DMS 273 (cell line): ENCODE data around the gene CCDC57.
A peak's percentile ranks its signal among the peaks of the same experiment; 100 is the strongest.

Experiments
- DNase-seq: peaks from one replicate; lab custom pipeline; 2025; ENCODE audit not compliant: unreplicated experiment; lab: John Stamatoyannopoulos, UW

Gene CCDC57

GRCh38 chr17:82084373-82085030 is 128.1 kb downstream of the CCDC57 start:
- no peak for DNase-seq

DNA sequence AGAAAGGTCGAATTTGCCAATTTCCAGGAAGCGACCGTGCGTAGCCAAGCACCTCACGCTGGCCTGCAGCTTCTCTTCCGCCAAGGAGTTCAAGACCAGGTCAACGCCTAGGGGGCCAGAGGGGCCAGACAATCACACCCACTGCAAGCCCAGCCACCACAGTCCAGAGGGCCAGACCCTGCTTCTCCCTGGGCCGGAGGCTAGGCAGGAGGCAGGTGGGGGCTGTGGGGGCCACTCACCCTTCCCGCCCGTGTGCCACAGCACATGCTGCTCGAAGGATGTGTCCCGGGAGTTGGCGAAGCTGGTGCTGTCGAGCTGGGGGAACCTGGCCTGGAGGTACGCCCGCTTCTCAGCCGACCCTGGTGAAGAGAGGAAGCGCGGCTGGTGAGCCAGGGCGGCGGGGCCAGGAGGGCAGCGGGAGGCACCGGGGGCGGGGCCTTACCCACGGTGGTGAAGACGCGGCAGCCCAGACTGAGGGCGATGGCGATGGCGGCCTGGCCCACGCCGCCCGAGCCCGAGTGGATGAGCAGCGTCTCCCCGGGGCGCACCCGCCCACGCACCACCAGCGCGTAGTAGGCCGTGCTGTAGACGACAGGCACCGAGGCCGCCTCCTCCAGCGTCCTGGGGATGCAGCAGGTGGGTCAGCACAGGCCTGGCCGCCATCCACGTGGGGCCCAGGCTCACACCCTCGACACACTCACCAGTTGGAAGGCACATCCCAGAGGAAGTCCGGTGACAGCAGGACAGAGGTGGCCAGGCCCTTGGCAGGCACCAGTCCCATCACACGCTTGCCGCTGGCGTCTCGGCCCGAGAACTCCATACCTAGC is 128.9 kb downstream of the CCDC57 start:
- no peak for DNase-seq

DNA sequence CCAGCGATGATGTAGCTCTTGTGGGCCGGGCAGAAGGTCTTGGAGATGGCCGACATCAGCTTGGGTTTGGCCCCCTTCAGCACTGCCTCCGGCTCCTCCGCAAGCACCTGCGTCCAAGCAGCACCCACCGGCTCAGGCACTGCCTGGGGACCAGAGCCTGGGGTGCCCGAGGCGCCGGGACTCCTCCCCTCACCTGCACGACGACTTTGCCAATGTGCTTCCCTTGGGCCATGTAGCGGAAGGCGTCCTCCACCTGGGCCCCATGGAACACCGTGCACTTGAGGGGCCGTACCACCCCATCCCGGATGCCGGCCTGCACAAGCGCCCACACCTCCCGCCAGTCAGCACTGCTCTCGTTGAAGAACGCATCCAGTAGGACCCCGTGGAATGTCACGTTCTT is 129.6 kb downstream of the CCDC57 start:
- no peak for DNase-seq

DNA sequence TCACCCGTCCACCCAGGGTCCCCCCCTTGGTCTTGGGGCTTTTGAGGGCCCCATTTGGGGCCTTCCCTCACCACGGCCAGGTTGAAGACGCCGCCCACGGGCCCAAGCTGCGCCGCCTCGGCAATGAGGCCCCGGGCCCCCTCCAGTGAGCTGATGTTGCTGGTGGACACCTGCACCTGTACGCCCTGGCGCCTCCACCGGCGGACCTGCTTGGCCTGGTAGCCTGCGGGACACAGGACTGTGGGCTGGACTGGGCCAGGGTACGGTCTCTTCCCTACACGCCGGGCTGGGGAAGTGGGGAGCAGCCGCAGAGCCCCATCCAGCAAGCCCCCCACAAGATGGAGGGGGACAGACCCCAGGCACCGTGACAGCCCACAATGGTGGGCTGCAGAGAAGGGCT is 130.2 kb downstream of the CCDC57 start:
- DNase-seq = no peak

DNA sequence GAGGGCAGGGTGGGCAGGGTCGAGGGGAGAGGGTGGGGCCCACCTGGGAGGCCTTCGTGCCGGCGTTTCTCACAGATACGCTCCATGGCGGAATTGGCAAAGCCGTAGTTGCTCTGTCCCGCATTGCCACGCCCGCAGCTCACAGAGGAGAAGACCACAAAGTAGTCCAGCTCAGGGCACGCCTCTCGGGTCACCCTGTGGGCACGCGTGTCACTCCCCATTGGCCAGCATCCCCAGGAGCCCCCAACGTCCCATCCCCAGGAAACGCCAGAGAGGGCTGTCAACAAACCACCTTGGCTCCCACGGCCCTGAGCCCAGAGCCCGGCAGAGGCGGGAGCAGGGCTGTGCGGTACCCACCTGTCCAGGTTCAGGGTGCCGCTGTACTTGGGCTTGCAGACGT is 130.7 kb downstream of the CCDC57 start:
- DNase-seq = no peak

DNA sequence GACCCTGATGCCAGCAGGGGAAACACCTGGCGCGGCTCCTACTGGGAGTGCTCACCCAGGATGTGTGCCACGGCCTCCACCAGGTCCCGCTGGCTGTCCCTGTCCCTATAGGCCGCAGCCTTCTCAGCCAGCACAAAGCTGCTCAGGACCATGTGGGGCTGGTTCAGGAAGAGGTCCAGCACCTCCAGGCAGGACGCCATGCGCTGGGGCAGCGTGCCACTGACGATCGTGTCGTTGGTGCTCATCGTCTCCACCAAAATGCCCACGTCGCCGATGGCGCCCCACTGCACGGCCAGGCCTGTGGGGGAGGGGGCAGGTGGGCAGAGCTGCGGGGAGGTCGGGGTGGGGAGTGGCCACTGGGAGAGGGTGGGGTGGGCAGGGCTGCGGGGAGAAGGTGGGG is 131.1 kb downstream of the CCDC57 start:
- no peak for DNase-seq

DNA sequence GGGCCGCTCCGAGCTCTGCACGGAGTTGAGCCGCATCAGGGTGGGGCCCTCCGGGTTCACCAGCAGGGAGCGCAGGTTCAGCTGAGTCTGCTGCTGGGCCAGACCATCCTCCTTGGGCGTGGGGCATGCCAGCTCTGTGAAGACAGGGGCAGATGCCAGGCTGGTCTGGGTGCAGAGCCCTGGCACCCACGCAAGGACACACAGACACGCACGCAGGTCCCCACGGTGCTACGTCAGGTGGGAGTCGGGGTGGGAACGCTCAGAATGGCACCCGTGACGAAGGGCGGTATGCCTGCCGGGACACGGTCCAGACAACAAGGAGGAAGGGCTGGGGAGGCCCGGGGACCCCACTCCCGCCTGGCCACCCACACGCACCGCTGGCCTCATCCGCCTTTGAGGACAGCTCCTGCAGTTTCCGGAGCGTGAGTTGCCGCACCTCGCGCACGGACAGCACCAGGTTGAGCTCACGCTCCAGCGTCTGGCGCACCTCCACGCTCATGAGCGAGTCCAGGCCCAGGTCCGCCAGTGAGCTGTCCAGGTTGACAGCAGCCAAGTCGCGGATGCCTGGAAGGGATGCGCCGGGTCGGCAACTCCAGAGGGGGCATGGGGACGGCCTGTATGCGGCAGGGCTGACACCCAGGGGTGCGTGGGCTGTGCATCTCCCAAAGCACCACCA is 131.7 kb downstream of the CCDC57 start:
- DNase-seq = no peak

DNA sequence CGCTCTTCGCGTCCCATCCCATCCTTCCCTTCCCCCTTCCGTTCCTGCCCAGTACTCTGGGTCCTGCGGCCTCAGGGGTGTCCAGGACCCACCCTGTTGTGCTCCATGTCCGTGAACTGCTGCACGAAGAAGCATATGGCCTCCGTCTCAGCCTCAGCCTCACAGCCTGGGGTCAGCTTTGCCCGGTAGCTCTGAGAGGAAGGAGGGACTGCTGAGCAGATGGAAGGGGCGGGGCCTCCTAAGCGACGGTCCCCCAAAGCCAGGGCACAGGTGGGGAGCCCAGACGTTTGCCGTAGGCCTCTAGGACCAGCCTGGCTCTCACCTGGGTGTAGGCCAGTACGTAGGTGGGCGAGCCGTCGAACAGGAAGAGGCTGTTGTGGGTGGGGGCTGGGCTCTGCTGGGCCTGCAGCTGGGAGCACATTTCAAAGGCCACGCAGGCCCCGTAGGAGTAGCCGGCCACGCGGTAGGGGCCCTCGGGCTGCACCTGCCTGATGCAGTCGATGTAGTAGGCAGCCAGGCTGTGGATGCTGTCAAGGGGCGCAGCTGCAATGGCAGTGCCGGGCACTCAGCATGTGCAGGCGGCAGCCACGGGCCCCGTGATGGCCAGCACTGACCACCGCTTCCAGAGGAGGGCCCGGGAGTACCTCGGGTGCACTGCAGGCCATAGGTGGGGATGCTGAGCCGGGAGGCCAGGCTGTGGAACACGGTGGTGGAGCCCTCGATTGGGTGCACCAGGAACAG is 132.4 kb downstream of the CCDC57 start:
- DNase-seq = no peak

DNA sequence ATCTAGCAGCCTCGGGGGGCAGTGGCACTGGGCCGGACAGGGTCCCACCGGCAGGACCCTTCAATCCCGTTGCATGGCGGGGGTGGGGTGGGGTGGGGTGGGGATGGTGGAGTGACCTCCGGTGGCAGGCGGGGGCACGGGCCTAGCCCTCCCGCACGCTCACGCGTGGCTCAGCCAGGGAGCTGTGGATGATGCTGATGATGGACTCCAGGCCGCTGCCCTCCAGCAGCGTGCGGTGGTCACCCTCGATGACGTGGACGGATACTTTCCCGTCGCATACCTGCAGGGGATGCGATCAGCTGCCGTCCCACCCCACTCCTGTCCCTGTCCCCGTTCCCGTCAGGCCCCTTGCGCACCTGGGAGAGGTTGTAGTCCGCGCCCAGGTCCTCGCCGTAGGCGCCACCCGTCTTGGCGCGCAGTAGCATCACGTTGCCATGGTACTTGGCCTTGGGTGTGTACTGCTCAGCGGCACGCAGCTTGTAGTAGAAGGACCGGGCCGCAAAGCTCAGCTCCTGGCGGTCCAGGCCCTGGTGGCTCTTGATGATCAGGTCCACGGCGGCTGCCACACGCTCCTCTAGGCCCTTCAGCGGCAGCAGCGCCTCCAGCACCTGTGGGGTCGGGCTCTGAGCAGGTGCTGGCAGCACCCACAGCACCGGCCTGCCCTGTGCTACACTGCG is 133.5 kb downstream of the CCDC57 start:
- DNase-seq = no peak

DNA sequence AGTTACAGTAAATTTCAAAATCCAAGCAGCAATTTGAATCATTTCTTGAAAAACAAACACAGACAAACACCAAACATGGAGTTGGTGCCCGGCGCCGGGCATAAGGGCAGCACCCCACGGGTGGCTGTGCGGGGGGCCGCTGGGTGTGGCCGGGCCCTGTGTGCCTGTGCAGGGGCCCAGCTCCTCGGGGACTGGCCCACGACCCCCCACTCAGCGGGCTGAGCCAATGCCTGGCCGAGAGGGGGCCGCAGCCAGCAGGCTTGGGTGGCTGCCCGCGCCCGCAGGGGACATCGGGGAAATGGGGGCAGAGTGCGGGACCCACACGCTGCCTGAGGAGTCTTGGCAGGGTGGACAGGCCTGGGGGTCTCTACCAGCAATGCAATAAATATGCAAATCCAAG is 134.2 kb downstream of the CCDC57 start:
- no peak for DNase-seq

DNA sequence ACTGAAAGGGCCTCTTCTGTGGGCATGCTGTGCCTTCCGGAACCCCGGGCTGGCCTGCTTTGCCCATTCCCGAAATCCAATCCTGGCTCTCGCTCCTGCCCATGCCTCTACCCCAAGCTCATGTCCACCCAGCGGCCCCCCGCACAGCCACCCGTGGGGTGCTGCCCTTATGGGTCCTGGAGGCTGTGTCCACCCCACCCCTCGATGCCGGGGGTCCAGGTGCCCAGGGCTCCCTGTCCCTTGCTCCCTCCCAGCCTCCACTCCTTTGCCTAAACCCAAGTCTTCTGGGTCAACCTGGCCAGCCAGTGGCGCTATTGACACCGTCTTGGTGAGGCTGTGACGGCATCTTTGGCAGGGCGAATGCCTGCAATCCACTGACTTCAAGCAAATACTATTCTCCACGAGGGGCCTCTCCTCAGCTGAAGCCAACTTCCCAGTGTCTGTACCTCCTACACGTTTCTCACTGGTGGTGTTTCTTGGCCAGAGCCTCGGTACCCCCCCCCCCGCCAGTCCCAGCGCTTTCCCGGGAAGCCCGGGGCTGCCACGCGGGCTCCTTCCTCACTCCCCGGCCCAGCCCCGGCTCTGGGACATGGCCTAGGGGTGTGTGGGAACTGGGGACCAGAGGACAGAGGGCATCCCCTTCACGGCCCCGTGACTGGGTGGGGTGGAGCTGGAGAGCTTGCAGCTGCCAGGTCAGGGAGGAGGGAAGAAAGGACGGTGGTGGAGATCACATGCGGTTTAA is 134.9 kb downstream of the CCDC57 start:
- peak; percentile 47 for DNase-seq

GRCh38 chr17:82076785-82077591 is 135.7 kb downstream of the CCDC57 start:
- peak; percentile 52 for DNase-seq

- DNase-seq = peak; percentile 57
These were observed 136.4 kb downstream of the CCDC57 start for GRCh38 chr17:82076018-82076784.

DNA sequence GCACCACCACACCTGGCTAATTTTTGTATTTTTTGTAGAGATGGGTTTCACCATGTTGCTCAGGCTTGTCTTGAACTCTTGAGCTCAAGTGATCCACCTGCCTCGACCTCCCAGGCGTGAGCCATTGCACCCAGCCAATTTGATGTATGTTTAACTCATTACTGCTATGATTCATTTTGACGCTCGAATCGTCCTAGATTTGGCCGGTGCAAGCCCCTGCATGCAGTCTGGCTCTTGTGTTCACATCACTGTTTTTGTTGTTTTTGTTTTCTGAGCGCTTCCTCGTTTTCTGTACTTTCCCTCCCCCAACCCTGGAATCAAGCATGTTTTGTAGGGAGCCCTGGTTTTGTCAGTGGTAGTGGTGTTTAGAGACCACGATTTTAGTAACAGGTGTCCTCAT is 139.2 kb downstream of the CCDC57 start:
- DNase-seq = no peak

DNA sequence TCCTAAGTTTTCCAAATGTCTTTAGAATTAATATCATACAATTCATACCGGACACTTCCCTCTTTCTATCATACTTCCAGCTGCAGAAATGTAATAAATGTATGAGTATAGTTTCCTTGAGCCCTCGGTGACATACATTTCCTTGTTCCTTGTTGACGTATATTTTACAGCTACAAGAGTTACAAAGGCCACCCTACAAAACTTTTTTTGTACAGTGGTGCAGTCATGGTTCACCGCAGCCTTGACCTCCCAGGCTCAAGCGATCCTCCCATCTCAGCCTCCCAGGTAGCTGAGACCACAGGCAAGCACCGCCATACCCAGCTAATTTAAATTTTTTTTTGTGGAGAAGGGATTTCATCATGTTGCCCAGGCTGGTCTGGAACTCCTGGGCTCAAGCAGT is 139.8 kb downstream of the CCDC57 start:
- no peak for DNase-seq

GRCh38 chr17:82070611-82071010 is 142.0 kb downstream of the CCDC57 start:
- no peak for DNase-seq

- DNase-seq = peak; percentile 83
These were observed 146.9 kb downstream of the CCDC57 start, which contains the start of gene DUS1L for GRCh38 chr17:82065638-82066303. Gene DUS1L, minus strand, starts transcription at chr17:82065804. Its CDS starts 745 bp downstream, at chr17:82065059.

DNA sequence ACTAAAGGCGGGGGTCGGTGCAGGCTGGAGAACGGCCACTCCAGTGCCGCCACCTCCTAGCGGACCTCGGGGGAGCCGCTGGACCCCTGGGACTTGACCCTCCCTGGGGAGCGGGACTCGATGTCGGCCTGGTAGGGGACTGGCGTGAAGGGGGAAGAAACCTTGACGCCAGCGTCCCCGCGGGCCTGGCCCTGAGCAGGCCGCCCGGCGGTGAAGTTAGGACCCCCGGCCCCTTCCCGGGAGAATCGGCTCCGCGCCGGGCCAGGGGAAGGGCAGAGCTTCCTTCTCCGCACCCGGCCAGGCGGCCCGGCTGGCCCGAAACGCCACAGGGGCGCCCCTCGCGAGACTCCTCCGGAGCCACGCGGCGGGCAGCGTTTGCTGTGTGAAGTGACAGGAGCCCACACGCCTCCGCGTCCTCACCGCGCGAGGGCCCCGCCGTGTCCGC is 147.4 kb downstream of the CCDC57 start:
- peak; percentile 73 for DNase-seq
